ENCODE results near the gene MGST3. TPM values are rescaled to one million over a fixed set of nuclear protein-coding genes. Genes with fewer than 3 reads are reported as not detected.

Gene MGST3
- polyA plus RNA-seq, 3 donors = 57.9 to 228 (median 189) TPM

DNA sequence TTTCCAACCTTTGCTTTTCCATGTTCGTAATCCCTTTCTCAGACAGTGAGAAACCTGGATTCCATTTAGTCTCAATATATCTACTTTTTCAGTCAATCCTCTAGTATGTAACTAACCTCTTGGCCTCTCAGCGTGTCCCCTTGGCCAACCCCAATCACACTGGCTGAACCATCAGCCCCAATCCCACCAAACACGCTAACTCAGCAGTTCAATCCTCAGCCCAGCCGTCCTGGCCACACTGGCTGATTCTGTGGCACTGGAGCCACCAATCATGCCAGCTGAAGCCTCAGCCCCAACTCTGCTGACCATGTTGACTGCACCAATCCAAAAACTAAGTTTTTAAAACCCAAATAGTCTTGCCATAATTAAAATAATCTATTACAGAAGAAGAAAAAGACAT lies 6.6 kb upstream of the MGST3 start:
- H2AFZ ChIP-seq (ENCODE audit: insufficient read depth, low read depth, low read length, poor library complexity, severe bottlenecking) = no peak overlapping the region
- WGBS (ENCODE audit: insufficient coverage) = 91% methylated on average over 4 of the region's 4 CpGs
- no peak overlapping the region for H3K27ac ChIP-seq (ENCODE audit: low read depth in 1 of 2, low read length in 2 of 2)
- no peaks in the 10 kb centered on the region for H3K36me3 Mint-ChIP-seq
- no peaks in the 10 kb centered on the region for H3K9me3 Mint-ChIP-seq
- no peaks in the 10 kb centered on the region for H3K79me2 ChIP-seq (ENCODE audit: insufficient read depth, low read length)
- H3K4me3 Mint-ChIP-seq = no peak overlapping the region
- H4K20me1 ChIP-seq (ENCODE audit: insufficient read depth, low read length) = no peaks in the 10 kb centered on the region
- no peaks in the 10 kb centered on the region for H3K36me3 ChIP-seq (replicated peaks in 1 of 2; ENCODE audit: control insufficient read depth in 1 of 2, insufficient read depth in 2 of 2, low read length in 2 of 2)
- H3K4me3 ChIP-seq (replicated peaks in 1 of 3; ENCODE audit: low read depth in 2 of 3, low read length in 3 of 3) = no peak overlapping the region
- peaks cover 9 to 10% of the 10 kb centered on the region in 2 donors for H3K4me1 ChIP-seq (ENCODE audit: control insufficient read depth in 1 of 2, insufficient read depth in 2 of 2, low read length in 2 of 2)
- H3K4me2 ChIP-seq (replicated peaks; ENCODE audit: extremely low read depth, low read length, poor library complexity, severe bottlenecking) = no peak overlapping the region
- intact Hi-C loops (cut with micrococcal nuclease) = no loop called here
- H3K27me3 Mint-ChIP-seq (ENCODE audit: low read depth in 3 of 3) = peaks cover 4 to 5% (median 4%) of the 10 kb centered on the region in 3 donors
- TF ChIP-seq CTCF (IDR thresholded peaks at IDR 0.05) = no peak
- peaks cover 10% of the 10 kb centered on the region for H3K4me1 Mint-ChIP-seq
- no peak overlapping the region for H3K27ac Mint-ChIP-seq
- DNase-seq = no peak
- H3K27me3 ChIP-seq (ENCODE audit: control insufficient read depth in 2 of 2, insufficient read depth in 2 of 2, low read length in 2 of 2) = no peaks in the 10 kb centered on the region
- H3K9me3 ChIP-seq (replicated peaks in 1 of 2; ENCODE audit: control insufficient read depth in 1 of 2, insufficient read depth in 1 of 2, low read length in 2 of 2) = no peaks in the 10 kb centered on the region
- no peak overlapping the region for H3K9ac ChIP-seq (ENCODE audit: insufficient read depth, low read length, poor library complexity, severe bottlenecking)

- no peak for DNase-seq
- Histone ChIP-seq H3K4me1 (ENCODE audit: control insufficient read depth in 1 of 2, insufficient read depth in 2 of 2, low read length in 2 of 2) (peaks cover 30 to 40% of the 10 kb centered on the region in 2 donors), H3K4me3 (replicated peaks in 1 of 3; ENCODE audit: low read depth in 2 of 3, low read length in 3 of 3) (no peak overlapping the region), H3K79me2 (ENCODE audit: insufficient read depth, low read length) (peaks cover 23% of the 10 kb centered on the region), H2AFZ (ENCODE audit: insufficient read depth, low read depth, low read length, poor library complexity, severe bottlenecking) (no peak overlapping the region), H3K9me3 (replicated peaks in 1 of 2; ENCODE audit: control insufficient read depth in 1 of 2, insufficient read depth in 1 of 2, low read length in 2 of 2) (no peaks in the 10 kb centered on the region), H3K36me3 (replicated peaks in 1 of 2; ENCODE audit: control insufficient read depth in 1 of 2, insufficient read depth in 2 of 2, low read length in 2 of 2) (no peaks in the 10 kb centered on the region), H3K9ac (ENCODE audit: insufficient read depth, low read length, poor library complexity, severe bottlenecking) (no peak overlapping the region), H3K4me2 (replicated peaks; ENCODE audit: extremely low read depth, low read length, poor library complexity, severe bottlenecking) (no peak overlapping the region), H3K27ac (ENCODE audit: low read depth in 1 of 2, low read length in 2 of 2) (no peak overlapping the region), H4K20me1 (ENCODE audit: insufficient read depth, low read length) (peaks cover 4% of the 10 kb centered on the region), H3K27me3 (ENCODE audit: control insufficient read depth in 2 of 2, insufficient read depth in 2 of 2, low read length in 2 of 2) (no peaks in the 10 kb centered on the region)
- no peak for TF ChIP-seq CTCF (IDR thresholded peaks at IDR 0.05)
- no peaks in the 10 kb centered on the region for H3K9me3 Mint-ChIP-seq
- WGBS (ENCODE audit: insufficient coverage) = 89% methylated on average over 4 of the region's 6 CpGs
- peaks cover 0 to 4% (median 1%) of the 10 kb centered on the region in 3 donors for H3K27me3 Mint-ChIP-seq (ENCODE audit: low read depth in 3 of 3)
- no peaks in the 10 kb centered on the region for H3K36me3 Mint-ChIP-seq
- H3K4me3 Mint-ChIP-seq = peak overlapping the region in 1 of 2 donors; percentile 25
- H3K4me1 Mint-ChIP-seq = peaks cover 18% of the 10 kb centered on the region
- H3K27ac Mint-ChIP-seq = no peak overlapping the region
- intact Hi-C loops (cut with micrococcal nuclease) = no loop called here
Measured at GRCh38 chr1:165628147-165628822, 2.7 kb upstream of the MGST3 start.

All from CD14-positive monocyte (primary cell).